Cardiac septum (tissue), 1 donor: ENCODE measurements around the gene MCM8. TPM values are rescaled to one million over a fixed set of nuclear protein-coding genes. Genes with fewer than 3 reads are reported as not detected.

Source experiments
- DNase-seq: peaks from one replicate; pipeline ENCODE4 v3.0.0-alpha.2; 2020; ENCODE audit warnings: low spot score
- intact Hi-C: fragments of 100-400 bp; cut with DNase I; formaldehyde crosslinking; loops from one replicate; pipeline ENCODE4 v1.14.0; 2022
- total RNA-seq: library from RNA; stranded (reverse); fragmentation: NEBNext Ultra II Directional; extraction: Animal tissue kit (Norgen Biotek cat#: 25700); gene quantifications from one replicate; pipeline ENCODE4 v1.2.1, GENCODE V29; 2021
- donor health status: DM: no; HTN: no; CAD: no.

The MCM8 gene
- total RNA-seq, 1 donor from 2014 or later, result 6.1 TPM

- no peak for DNase-seq
- intact Hi-C loops, result loop anchor here (10.0 kb wide), 1 partner anchor 411 kb away; no protein-coding TSS in a partner anchor
These were observed 14.2 kb upstream of the MCM8 start for GRCh38 chr20:5936238-5936637.

- DNase-seq, result no peak
- intact Hi-C loops, result loop anchor here (10.0 kb wide), 1 partner anchor 414 kb away; no protein-coding TSS in a partner anchor
These were observed 11.9 kb upstream of the MCM8 start for GRCh38 chr20:5938456-5939029.

- DNase-seq, result no peak
- intact Hi-C loops, result loop anchor here (5.0 kb wide), 1 partner anchor 131 kb away; no protein-coding TSS in a partner anchor
These were observed 4.5 kb upstream of the MCM8 start for GRCh38 chr20:5945963-5946362.

- intact Hi-C loops, result loop anchor here (5.0 kb wide), 1 partner anchor 130 kb away; no protein-coding TSS in a partner anchor
- no peak for DNase-seq
These were observed 3.2 kb upstream of the MCM8 start for GRCh38 chr20:5947276-5947675.

DNA sequence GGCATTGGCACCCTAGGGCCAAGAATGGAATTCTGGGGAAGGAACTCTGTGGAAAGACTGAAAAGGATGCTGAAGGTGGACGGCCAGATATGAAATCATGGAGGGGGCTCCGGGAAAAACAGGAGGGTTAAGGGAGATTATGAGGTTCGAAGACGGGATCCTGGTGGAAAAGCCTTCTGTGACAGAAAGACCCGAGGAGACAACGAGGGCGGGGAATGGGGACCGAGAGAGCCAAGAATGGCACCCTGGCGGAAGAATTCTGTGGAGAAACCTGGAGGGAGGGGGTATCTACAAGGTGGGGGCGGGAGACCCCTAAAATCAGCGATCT is 545 bp upstream of the MCM8 start:
- DNase-seq, result no peak
- intact Hi-C loops, result loop anchor here (5.0 kb wide), 2 partner anchors 127 to 198 kb away; partner anchors contain the start of gene SHLD1

DNA sequence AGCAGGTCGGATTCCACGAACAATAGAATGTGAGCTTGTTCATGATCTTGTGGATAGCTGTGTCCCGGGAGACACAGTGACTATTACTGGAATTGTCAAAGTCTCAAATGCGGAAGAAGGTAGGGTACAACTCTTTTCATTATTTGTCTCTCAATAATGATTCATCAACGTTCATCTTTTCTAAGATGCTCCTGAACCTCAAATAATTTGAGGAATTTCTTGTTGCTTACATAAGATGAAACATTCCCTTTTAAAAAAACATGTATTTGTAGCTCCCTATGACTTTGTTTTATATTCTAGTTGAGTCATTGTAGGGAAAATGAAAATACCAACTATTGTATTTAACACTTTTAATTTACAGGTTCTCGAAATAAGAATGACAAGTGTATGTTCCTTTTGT is 17.0 kb downstream of the MCM8 start:
- intact Hi-C loops, result no loop called here
- no peak for DNase-seq

DNA sequence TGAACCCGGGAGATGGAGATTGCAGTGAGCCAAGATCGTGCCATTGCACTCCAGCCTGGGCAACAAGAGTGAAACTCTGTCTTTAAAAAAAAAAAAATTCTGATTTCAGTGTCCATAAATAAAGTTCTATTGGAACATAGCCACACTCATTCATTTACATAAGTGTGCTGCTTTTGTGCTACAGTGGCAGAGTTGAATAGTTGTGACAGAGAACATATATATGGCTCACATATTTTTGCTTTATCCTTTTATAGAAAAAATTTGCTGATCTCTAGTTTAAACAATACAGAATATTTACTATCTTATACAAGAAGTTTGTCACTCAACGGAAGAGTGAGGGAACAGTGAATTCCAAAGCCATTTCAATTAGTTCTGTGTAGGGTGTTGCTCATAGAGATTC is 18.0 kb downstream of the MCM8 start:
- intact Hi-C loops, result no loop called here
- no peak for DNase-seq

GRCh38 chr20:5969348-5969935 is 19.0 kb downstream of the MCM8 start:
- intact Hi-C loops, result no loop called here
- DNase-seq, result no peak

- no peak for DNase-seq
- intact Hi-C loops, result no loop called here
These were observed 19.5 kb downstream of the MCM8 start for GRCh38 chr20:5969940-5970339.

- no peak for DNase-seq
- intact Hi-C loops, result no loop called here
These were observed 19.9 kb downstream of the MCM8 start for GRCh38 chr20:5970381-5970780.

DNA sequence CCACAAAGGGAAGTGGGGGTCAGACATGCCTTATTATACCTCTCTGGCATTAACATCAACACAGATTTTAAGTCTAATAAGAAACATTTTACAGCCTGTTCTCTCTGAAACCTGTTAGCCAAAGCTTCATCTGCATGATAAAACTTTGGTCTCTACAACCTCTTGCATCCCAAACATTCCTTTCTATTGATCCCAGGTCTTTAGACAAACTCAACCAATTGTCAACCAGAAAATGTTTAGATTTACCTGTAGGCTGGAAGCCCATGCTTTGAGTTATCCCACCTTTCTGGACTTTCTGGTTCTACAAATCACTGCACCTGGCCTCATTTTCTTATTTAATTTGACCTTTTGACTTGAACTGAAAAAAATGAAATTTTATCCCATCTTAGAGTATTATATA is 20.8 kb downstream of the MCM8 start:
- no peak for DNase-seq
- intact Hi-C loops, result no loop called here

- DNase-seq, result no peak
- intact Hi-C loops, result no loop called here
These were observed 22.7 kb downstream of the MCM8 start for GRCh38 chr20:5973172-5973571.

DNA sequence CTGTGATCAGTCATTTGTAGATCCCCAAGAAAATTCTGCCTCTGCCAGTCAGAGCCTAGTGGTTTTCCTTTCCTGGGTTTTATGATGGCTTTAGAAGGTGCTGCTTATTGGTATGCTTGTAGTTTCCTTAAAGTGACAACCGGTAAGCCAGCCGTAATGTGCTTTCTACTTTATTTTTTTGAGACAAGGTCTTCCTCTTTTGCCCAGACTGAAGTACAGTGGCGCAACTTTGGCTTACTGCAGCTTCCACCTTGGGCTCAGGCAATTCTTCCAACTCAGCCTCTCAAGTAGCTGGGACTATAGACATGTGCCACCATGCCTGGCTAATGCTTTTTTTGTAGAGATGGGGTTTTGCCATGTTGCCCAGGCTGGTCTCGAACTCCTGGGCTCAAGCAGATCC is 23.5 kb downstream of the MCM8 start:
- intact Hi-C loops, result no loop called here
- DNase-seq, result no peak

DNA sequence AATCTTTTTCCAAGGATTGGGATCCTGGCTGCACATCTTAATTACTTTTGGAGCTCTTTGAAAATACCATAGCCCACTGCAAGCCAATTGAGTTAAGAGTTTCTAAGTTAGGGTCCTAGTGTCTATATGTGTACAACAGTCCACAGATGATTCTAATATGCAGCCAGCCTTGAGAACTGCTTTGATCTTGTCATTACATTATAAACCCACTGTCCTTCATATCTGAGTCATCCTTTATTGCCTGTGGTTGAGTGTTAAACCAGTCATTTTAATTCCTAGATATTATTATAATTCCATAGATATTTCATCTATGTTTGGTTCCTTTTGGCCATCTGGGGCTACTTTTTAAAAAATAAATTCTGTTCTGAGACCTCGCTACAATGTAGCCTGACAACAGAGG is 24.1 kb downstream of the MCM8 start:
- intact Hi-C loops, result no loop called here
- no peak for DNase-seq

DNA sequence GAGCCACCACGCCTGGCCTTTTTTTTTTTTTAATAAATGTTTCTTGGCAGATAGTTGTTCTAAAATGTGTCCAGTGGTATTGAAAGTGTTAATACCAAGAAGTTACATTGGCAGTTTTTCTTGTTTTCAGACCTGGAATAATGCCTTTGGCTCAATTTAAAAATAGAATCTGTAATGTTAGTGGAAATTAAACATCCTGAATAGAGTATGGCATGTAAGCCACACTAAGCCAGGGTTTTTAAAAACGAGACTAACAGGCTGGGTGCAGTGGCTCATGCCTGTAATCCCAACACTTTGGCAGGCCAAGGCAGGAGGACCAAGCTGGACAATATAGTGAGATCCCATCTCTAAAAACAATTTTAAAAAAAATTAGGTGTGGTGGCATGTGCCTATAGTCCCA is 25.3 kb downstream of the MCM8 start:
- intact Hi-C loops, result no loop called here

DNA sequence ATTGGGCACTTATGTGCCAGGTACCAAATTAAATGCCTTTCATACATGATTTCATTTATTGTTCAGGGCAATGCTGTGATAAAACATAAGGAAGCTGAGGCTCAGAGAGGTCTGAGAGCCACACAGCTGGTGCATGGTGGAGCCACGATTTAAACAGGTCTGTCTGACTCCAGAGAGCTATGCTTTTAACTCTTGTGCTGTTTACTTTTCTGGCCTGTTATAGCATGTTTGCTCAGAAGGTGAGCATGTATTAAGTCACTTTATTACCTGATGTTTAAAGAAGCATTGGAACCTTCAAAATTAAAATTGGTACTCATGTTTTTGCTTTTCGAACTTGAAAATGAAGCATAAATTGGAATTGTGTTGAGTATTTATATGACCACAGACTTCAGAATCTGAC is 26.8 kb downstream of the MCM8 start:
- no peak for DNase-seq
- intact Hi-C loops, result no loop called here

More for the DNA sequence above, 25.3 kb downstream of the MCM8 start:
- no peak for DNase-seq

DNA sequence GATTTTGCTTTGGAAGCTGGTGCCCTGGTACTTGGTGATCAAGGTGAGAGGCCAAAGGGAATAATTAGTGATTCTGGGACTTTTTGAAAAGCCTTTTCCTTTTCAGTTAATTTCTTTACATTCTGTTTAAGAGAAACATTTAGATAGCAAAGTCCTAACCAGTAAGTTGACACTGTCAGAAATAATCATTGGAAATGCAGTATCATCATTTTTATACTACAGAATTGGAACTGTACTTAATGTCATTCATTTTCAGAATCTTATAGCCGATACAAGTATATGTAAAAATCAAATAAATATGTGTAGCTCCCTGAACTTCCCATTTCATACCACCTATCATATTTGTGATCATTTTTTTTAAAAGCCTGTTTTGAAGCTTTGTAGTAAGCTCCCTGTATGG is 27.5 kb downstream of the MCM8 start:
- no peak for DNase-seq

GRCh38 chr20:5979801-5980200 is 29.3 kb downstream of the MCM8 start:
- no peak for DNase-seq
- intact Hi-C loops, result no loop called here

More for the DNA sequence above, 27.5 kb downstream of the MCM8 start:
- intact Hi-C loops, result no loop called here

GRCh38 chr20:5980720-5981538 is 30.5 kb downstream of the MCM8 start:
- DNase-seq, result no peak
- intact Hi-C loops, result no loop called here

DNA sequence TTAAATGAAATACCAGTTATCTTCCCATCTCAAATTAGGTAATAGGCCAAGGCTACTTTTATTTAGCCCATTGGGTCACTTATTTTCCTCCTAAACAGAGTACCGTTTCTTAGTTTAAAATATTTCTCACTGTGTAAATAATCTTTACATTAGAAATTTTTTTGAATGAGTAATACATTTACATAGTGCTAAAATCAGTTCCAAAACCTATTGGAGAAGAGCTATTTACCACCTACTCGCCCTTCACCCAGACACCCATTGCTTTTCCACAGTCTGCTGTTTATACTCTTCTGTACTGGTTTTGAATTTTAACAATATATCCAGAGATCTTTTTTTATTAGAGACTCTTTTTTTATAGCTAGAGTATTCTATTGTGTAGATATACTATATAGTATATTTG is 36.9 kb downstream of the MCM8 start:
- intact Hi-C loops, result no loop called here
- no peak for DNase-seq

DNA sequence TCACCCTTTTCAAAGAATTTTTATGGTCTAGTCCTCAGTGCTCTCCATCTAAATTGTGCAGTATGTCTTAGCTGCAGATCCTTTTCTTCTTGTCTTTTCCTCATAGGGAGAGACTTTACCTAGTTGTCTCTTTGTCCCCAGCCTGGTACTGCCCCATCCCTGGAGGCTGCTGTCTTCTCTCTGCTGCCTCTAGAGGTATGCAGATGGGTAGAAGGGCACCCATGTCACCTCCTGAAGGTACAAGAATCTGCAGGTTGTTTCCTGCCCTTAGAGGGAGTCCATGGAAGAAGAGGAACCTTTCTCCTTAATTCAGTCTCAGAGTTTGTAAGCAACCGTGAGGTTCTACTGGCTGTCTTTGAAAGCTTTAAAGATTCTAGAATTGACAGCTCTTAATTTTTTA is 39.1 kb downstream of the MCM8 start:
- DNase-seq, result no peak

More for the DNA sequence above, 39.1 kb downstream of the MCM8 start:
- intact Hi-C loops, result no loop called here
